ENCODE data around the gene PABPC4L. TPM values are rescaled to one million over a fixed set of nuclear protein-coding genes. Genes with fewer than 3 reads are reported as not detected.

PABPC4L gene
- under 1 TPM; 0.19 to 0.86 (median 0.69) TPM for total RNA-seq
- polyA plus RNA-seq, result under 1 TPM; 0.30 to 0.54 TPM
- long read RNA-seq, donor 1, full-length matches to known transcripts, result 1 of 1 reads
- long read RNA-seq, donor 1, partial matches to known transcripts, result 0 of 1 reads
- long read RNA-seq, donor 1, other reads (novel, unspliced or antisense), result 0 of 1 reads
- long read RNA-seq, donor 2, result 0 reads
- long read RNA-seq, donor 3, result 0 reads

DNA sequence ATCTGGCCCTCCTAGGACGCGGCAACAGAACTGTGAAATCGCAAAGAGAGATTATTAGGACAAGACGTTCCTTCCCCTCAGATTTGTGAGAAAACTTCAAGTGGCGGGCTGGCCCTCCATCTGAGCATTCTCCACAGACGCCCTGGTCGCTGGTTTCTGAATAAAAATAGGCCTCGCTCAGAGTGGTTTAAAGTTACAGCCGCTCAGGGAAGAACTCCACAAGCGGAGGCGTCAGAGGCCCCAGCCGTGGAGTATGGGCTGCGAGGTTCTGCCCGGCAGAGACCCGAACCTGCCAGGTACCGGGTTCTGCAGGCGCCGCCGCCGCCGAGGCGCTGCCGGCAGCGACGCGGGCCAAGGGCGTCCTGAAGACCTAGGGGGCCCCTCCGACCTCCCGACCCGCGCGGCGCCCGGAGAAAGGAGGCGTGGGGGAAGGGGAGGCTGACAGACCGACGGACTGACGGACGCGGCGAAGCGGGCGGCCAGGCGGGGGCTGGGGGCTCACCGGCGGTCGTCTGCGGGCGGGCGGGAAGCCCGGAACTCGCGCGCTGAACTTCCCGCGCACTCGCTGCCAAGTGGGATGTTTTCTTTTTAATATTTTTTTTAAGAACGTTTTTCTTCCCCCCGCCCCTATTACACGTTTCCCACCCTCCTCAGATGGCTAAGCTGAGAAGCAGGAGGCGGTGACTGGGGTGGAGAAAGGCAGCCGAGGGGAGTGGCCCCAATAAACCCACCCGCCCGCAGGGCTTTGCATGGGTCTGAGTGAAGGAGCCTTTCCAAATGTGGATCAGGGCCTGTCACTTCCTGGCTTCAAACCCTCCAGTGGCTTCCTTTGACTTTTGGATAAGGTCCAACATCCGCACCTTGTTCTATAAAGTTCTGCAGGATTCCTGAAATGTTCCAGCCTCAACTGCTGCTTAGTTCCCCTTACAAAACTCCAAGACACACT, at the start of gene PABPC4L:
TSS of gene PABPC4L (minus strand) at position 574 of the 946 bp plus-strand sequence. CDS start 770 bp downstream, outside the sequence.
- Histone ChIP-seq H3K36me3 (no peaks in the 10 kb centered on the region), H3K27ac (peak within 1 kb of the TSS; percentile 70 to 89 (median 78)), H3K27me3 (no peaks in the 10 kb centered on the region), H3K4me3 (peak within 1 kb of the TSS; percentile 22 to 75 (median 65)), H3K9me3 (peaks cover 0 to 3% (median 0%) of the 10 kb centered on the region in 12 donors), H3K4me1 (peaks cover 0 to 23% (median 0%) of the 10 kb centered on the region in 12 donors)
- DNase-seq, result peak; percentile 56 to 76 (median 69)
- 2 to 3% (median 2%) methylated on average over 61 to 65 of the region's 65 CpGs for WGBS, 4 donors
- intact Hi-C loops (cut with DNase I), result no loop called here
- peak; percentile 95 to 98 (median 97) for ATAC-seq
- TF ChIP-seq, protein P1, sequence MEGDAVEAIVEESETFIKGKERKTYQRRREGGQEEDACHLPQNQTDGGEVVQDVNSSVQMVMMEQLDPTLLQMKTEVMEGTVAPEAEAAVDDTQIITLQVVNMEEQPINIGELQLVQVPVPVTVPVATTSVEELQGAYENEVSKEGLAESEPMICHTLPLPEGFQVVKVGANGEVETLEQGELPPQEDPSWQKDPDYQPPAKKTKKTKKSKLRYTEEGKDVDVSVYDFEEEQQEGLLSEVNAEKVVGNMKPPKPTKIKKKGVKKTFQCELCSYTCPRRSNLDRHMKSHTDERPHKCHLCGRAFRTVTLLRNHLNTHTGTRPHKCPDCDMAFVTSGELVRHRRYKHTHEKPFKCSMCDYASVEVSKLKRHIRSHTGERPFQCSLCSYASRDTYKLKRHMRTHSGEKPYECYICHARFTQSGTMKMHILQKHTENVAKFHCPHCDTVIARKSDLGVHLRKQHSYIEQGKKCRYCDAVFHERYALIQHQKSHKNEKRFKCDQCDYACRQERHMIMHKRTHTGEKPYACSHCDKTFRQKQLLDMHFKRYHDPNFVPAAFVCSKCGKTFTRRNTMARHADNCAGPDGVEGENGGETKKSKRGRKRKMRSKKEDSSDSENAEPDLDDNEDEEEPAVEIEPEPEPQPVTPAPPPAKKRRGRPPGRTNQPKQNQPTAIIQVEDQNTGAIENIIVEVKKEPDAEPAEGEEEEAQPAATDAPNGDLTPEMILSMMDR (IDR thresholded peaks at IDR 0.05), result no peak

DNA sequence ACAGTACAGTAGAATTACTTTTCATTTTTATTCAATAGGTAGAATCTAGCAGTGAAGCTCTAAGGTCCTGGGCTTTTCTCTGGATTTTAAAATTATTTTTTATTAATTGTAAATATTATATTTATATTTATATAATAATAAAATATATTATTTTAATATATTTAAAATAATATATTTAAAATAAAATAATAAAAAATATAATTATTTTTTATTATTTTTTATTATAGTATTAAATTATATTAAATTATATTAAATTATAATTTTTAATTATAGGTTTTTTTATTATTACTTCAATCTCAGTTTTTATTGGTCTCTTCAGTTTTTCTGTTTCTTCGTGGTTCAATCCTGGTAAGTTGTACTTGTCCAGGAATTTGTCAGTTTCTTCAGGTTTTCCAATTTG, 49.7 kb upstream of the PABPC4L start:
- DNase-seq, result no peak
- no peaks in the 10 kb centered on the region for H3K27me3 ChIP-seq
- H3K27ac ChIP-seq, result no peak overlapping the region
- H3K36me3 ChIP-seq, result no peaks in the 10 kb centered on the region
- TF ChIP-seq, protein P1 (IDR thresholded peaks at IDR 0.05), result no peak
- TF ChIP-seq POLR2A (IDR thresholded peaks at IDR 0.05), result no peak
- no peak overlapping the region for H3K4me3 ChIP-seq
- intact Hi-C loops (cut with DNase I), result no loop called here
- ATAC-seq, result no peak
- no peaks in the 10 kb centered on the region for H3K9me3 ChIP-seq
- H3K4me1 ChIP-seq, result no peaks in the 10 kb centered on the region
- 84 to 88% (median 86%) methylated on average over 1 of the region's 1 CpG for WGBS, 4 donors

DNA sequence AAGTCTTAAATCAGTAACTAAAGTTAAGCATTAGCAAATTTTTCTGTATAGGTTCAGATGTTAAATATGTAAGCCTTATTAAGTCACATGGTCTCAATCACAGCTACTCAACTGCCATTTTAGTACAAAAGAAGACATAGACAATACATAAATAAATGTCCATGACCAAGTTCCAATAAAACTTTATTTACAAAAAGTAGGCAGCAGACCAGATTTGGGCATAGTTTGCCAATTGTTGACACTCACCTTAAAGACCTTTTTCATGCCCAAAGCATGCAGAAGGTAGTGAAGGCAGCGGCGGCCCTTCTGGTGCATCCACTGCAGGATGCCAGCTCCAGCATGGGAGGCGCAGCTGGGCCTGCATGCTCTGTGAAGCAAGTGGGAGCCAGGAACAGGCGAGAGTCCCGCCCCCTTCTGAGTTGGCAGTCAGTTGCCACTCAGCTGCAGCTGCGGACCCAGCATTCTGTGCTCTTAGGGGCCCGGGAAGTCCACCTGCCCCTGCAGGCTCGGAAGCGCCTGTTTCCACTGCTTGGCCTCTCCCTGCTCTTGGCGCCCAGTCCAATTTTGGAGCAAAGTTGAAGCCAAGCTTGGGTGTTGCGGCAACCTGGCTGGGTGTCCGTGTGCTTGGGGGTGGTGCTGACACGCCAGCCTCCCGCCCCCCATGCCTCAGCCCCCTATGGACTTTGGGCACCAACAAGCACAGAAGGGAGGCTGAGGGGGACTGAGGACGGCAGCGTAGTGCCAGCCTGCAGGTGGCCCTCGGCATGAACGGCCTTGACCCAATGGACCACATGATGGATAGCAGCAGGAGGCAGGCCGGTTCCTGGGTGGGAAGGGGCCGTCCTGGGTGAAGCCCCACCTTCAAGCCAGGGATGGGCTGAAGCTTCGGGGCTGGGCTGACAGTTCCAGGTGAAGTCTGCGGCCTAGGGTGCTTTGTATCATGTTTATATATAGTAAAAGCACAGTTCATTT, 42.4 kb upstream of the PABPC4L start:
- no peaks in the 10 kb centered on the region for H3K36me3 ChIP-seq
- no peak overlapping the region for H3K4me3 ChIP-seq
- peaks cover 0 to 3% (median 0%) of the 10 kb centered on the region in 12 donors for H3K4me1 ChIP-seq
- peaks cover 0 to 19% (median 0%) of the 10 kb centered on the region in 12 donors for H3K9me3 ChIP-seq
- H3K27ac ChIP-seq, result no peak overlapping the region
- DNase-seq (peak in 1 of 5 donors; percentile 34), ATAC-seq (no peak)
- 94 to 97% (median 96%) methylated on average over 20 to 22 of the region's 22 CpGs for WGBS, 4 donors
- intact Hi-C loops (cut with DNase I), result no loop called here
- TF ChIP-seq, protein P1 (IDR thresholded peaks at IDR 0.05), result no peak
- no peak for TF ChIP-seq POLR2A (IDR thresholded peaks at IDR 0.05)
- no peaks in the 10 kb centered on the region for H3K27me3 ChIP-seq

All from heart left ventricle (tissue), 16 donors.